HG03108 (cell line): ENCODE results near the gene KCTD19.

ENCODE experiments used
- ATAC-seq: cut with Tn5 transposase; IDR thresholded peaks from one replicate; pipeline ENCODE4 v1.9.1; 2021; ENCODE audit warnings: moderate library complexity; ENCODE audit not compliant: unreplicated experiment

The KCTD19 gene

GRCh38 chr16:67327743-67328142, 1.2 kb upstream of the KCTD19 start:
- ATAC-seq: no peak

DNA sequence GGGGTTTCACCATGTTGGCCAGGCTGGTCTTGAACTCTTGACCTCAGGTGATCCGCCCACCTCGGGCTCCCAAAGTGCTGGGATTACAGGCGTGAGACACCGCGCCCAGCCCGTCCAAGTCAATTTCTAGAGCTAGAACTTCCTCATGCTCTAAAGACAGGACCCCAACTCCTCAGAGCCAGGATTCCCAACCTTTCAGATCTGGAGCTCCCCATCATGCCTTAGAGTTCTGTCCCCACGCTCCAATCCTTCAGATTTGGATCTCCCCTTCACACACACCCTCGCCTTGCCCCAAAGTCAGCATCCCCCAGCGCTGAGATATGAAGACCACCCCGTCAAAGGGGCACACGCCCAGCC, 448 bp downstream of the KCTD19 start:
- ATAC-seq: no peak

DNA sequence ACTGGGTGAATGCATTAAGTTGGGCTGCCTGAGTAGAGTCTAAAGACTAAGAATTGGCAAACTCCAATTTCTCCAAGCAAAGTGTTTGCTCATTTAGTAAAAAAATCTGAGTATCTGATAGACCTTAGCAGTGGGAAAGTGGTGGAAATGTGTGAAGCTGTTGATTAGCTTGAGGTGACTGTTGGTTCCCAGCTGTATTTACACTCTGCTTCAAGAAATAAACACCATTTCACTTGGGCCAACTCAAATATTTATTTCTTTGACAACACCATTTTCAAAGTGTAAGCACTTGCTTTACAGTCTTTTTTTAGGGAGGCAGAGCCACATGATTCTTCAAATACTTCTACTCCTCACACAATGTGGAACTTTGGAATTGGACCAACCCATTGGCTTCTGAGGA, 8.7 kb downstream of the KCTD19 start:
- ATAC-seq: no peak

- ATAC-seq: no peak
Observed at GRCh38 chr16:67312719-67313118, 13.8 kb downstream of the KCTD19 start.

- ATAC-seq: peak; percentile 66
Observed at GRCh38 chr16:67311607-67312488, 14.7 kb downstream of the KCTD19 start.

DNA sequence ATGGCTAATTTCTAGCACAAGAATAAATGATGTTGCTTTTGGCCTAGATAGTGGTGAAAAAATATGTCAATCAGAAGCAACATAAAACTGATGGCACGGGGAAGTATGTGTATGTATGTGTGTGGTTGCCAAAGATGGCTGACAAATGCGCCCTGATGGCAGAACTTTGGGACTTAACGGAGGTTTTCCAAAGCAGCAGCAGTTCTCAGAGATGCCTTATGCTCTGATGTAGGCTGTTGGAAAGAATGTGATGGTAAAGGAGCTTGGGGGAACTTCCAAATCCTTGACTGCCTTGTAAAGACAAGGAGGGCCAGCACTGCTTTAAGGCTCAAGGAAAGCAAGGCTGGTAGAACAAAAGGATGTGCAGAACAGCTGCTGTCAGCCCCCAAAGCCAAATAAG, 16.0 kb downstream of the KCTD19 start:
- ATAC-seq: no peak

DNA sequence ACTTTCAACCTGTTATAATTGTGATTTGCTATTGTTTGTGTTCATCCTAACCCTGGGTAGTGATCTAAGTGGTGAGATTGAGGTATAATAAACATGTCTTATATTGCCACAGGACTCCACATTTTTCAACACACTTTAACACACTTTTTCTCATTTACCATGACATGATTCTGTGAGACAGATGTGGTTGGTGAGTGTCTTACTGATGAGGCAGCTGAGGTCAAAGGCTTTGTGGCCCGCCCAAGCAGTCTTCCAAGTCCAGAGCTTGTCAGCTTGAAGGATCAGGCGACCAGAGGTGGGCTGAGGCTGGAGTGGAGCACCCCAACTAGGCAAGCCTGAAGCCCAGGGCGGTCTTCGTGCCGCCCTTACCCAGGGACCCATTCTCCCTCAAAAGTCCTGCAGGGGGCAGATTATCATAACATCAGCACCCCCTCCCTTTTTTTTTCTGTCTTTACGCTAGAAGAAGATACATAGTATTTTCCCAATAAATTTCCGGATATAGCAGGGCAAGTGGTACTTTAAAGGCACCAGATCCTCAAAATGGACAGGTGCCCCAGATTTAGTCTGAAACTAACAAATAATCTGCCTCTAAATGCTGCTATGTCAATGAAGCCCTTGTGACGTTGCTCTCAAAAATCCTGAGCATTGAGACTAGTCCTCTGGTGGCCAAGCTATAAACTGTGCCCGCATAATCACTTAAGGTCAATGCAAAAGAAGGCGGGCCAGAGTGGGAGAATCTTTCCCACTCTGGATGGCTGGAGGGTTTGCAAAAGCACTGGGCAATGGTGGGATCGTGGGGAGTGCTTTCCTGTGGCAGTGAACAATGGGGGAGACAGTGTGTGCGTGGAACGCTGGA, 21.1 kb downstream of the KCTD19 start:
- no peak for ATAC-seq

- no peak for ATAC-seq
Observed at GRCh38 chr16:67304020-67304419, 22.5 kb downstream of the KCTD19 start.

DNA sequence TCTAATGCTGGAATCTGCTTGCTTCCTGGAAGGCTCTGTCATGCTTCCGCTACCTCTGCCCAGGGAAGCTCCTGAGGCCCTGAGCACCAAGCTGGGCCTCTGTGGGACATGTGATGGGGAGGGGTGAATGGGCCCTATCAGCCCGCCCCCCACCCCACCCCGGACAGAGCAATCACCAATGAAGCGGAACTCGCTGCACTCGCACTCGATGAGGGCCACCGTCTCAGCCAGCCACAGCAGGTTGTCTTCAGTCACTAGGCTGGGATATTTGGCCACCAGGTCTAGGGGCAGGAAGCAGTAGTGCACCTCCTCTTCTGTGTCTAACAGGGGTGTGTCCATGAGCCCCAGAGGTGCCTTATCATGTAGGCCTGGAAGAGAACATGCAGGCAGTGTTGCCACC, 23.6 kb downstream of the KCTD19 start:
- ATAC-seq: no peak

DNA sequence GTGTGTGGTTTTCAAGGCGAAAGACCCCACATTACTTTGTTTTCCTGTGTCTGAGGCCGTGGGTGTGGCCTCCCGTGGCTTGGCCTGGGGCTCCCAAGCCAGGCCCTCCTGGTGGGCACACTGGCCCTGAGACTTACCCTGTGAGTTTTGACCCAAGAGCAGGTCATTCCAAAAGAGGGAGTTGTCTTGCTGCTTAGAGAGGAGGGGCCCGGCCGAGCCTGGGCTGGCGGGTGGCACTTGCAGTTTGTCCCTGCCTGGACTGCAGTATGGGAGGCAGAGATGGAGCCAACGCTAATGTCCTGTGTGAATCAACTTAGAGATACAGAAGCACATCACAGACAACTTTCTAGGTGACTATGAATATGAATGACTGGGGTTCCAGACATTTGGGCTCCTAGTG, 24.5 kb downstream of the KCTD19 start:
- ATAC-seq: no peak

DNA sequence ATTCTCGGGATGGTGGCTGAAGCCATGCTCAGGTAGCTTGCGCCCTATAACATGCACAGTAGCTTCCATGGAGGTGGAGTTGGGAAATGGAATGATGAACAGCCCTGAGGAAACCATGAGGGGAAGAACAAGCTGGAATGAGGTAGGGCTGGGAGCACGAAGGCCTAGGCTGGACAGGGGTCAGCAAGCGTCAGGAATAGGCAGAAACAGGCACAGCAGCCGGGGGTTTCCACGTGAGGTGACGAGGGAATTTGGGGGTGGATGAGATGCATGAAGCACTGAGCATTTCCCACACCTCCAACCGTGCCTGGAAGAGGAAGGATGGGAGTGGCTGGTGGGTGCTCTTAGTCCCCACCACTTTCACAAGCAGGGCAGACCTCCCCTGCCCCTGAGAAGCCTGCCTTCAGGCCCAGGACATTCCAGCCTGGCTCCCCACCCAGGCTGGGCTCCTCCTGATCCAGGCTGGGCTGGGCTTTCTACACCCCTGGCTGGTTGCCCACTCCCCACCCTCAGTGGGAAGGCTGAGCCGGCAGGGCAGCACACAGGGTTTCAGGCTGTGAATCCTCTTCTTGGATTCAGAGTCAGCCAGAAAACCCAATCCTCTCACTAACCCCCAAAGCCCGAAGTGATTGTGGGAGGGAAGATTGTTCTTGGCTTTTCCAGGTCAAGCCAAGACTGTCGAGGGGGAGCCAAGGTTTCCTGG, 25.3 kb downstream of the KCTD19 start:
- ATAC-seq: no peak

DNA sequence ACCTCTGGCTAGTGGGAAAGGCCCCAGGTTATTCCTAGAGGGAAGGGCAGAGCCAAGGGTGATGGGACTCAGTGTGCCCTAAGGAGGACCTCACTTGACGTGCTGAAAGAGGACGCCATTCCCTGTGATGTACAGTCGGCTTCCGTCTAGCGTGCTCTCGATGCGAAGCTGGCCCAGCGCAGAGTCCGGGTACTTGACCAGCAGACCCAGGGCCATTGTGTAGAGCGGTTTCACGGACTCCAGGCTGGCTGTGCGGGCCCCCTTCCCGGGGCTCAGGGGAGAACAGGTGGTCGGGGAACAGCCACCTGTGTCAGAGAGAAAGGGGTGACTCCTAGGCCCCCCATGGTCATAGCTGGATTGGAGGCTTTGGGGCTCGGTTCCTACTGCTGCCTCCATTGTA, 27.3 kb downstream of the KCTD19 start:
- ATAC-seq: no peak

DNA sequence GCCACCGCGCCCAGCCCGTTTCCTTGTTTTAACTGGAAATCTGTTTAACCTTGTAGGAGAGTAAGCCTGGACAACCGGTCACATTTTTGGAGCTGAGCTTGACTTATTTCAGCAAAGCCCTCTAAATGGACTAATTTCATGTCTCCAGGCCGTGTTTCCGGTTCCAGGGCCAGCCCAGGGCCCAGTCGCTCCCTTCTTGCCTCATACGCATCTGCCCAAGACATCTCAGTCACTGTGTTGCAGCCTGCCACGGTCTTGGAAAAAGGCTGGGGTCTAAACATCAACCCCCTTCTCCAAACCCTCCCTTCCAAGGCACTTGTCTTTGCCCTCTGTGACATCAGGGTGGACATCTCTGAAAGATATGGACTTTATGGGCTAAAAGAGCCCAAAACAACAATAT, 28.3 kb downstream of the KCTD19 start:
- ATAC-seq: no peak

DNA sequence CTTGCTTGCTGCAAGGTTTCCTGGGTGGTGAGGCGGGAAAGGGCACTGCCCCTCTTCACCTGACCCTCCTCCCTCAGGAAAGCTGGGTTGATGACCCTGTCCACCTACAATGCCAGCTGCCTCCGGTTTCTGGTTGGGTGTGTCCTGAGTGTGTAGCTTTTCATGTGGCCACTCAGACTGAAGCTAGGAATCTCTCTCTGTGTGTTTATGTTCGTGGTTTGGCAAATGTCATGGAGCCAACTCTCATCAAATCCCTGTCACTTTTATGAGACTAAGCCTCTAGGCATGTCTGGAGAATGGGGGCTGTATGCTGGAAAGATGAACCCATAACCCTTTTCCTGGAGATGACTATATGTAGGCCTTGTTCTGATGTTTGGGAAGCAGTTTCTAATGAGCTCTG, 30.1 kb downstream of the KCTD19 start:
- ATAC-seq: no peak

- no peak for ATAC-seq
Observed at GRCh38 chr16:67294938-67295361, 31.6 kb downstream of the KCTD19 start.

- ATAC-seq: no peak
Observed at GRCh38 chr16:67294171-67294757, 32.3 kb downstream of the KCTD19 start.

- ATAC-seq: no peak
Observed at GRCh38 chr16:67291461-67291860, 35.1 kb downstream of the KCTD19 start.

- no peak for ATAC-seq
Observed at GRCh38 chr16:67287960-67288359, 38.6 kb downstream of the KCTD19 start.

DNA sequence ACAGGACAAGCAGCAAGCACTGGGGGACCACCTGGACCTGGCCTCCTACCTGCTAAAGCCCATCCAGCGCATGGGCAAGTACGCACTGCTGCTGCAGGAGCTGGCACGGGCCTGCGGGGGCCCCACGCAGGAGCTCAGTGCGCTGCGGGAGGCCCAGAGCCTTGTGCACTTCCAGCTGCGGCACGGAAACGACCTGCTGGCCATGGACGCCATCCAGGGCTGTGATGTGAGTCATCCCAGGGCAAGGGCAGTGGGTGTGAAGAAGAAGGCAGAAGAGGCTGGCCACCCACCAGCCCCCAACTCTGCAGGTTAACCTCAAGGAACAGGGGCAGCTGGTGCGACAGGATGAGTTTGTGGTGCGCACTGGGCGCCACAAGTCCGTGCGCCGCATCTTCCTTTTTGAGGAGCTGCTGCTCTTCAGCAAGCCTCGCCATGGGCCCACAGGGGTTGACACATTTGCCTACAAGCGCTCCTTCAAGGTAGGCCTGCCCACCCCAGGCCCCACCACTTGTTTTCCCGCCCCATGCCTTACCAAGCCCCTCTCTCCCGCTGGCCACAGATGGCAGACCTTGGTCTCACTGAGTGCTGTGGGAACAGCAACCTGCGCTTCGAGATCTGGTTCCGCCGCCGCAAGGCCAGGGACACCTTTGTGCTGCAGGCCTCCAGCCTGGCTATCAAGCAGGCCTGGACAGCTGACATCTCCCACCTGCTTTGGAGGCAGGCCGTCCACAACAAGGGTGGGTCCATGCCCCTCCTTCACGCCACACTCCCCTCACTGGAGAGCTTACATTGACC, 39.9 kb downstream of the KCTD19 start:
- no peak for ATAC-seq
